Small intestine (tissue), 7 donors: ENCODE measurements around the gene ZFP36L1. TPM values are rescaled to one million over a fixed set of nuclear protein-coding genes. Genes with fewer than 3 reads are reported as not detected.

Experiments used
- DNase-seq, 2 donors: peaks; one replicate each; pipeline versions ENCODE4 v3.0.0 to v3.0.0-alpha.2; 2013
- FAIRE-seq: peaks from 2 replicates; lab custom pipeline; 2012; peaks lifted over from hg19 to GRCh38; lab: Jason Lieb, UNC
- H3K27ac ChIP-seq, 3 donors: one replicate each; pipeline ENCODE4 v1.5.1; 2013; ENCODE audit warnings: low read length in 2 of 3, mild to moderate bottlenecking in 2 of 3, control low read depth in 1 of 3, inconsistent platforms in 1 of 3, low read depth in 1 of 3, moderate library complexity in 1 of 3
- H3K27me3 ChIP-seq, 3 donors: one replicate each; pipeline ENCODE4 v1.6.1; 2013; ENCODE audit warnings: low read length in 3 of 3, inconsistent platforms in 1 of 3; ENCODE audit not compliant: control insufficient read depth in 3 of 3, insufficient read depth in 3 of 3
- H3K36me3 ChIP-seq, 3 donors: one replicate each; pipeline ENCODE4 v1.6.1; 2013; ENCODE audit warnings: low read length in 3 of 3, inconsistent platforms in 1 of 3, low read depth in 1 of 3, mild to moderate bottlenecking in 1 of 3, moderate library complexity in 1 of 3; ENCODE audit not compliant: control insufficient read depth in 3 of 3, insufficient read depth in 2 of 3
- H3K4me1 ChIP-seq, 3 donors: one replicate each; pipeline ENCODE4 v1.6.1; 2013; ENCODE audit warnings: low read length in 2 of 3, inconsistent platforms in 1 of 3, low read depth in 1 of 3, mild to moderate bottlenecking in 1 of 3, moderate library complexity in 1 of 3; ENCODE audit not compliant: control insufficient read depth in 3 of 3, insufficient read depth in 2 of 3
- H3K4me3 ChIP-seq, 3 donors: one replicate each; pipeline ENCODE4 v1.5.1; 2013; ENCODE audit warnings: low read length in 3 of 3, control low read depth in 1 of 3, inconsistent platforms in 1 of 3, low read depth in 1 of 3, mild to moderate bottlenecking in 1 of 3, moderate library complexity in 1 of 3
- H3K9me3 ChIP-seq, 2 donors: one replicate each; pipeline ENCODE4 v1.6.1; 2013; ENCODE audit warnings: low read depth in 1 of 2, low read length in 1 of 2; ENCODE audit not compliant: control insufficient read depth in 2 of 2, insufficient read depth in 1 of 2
- WGBS, 3 donors: extraction: QIAGEN DNeasy Blood & Tissue Kit; methylation state at CpG; one replicate each; pipeline ENCODE4 v1.1.7; 2013; 5-methylcytosine and 5-hydroxymethylcytosine counted together
- polyA plus RNA-seq, 4 donors: library from polyadenylated mRNA; stranded (reverse) in 3 of 4; unstranded in 1 of 4; fragments of 200-250 nt in 3 of 4; fragments of 120-200 nt in 1 of 4; gene quantifications; one replicate each; pipeline versions ENCODE4 v1.2.1 to v1.2.3, GENCODE V29; 2013
- donor health status: healthy with polysubstance abuse.
- donor health status: control.
- donor health status: control.
- donor health status: Bipolar disorder and iron deficiency.
- donor health status: healthy.

ZFP36L1 gene
- polyA plus RNA-seq, 4 donors: 27.6 to 134 (median 51.9) TPM

DNA sequence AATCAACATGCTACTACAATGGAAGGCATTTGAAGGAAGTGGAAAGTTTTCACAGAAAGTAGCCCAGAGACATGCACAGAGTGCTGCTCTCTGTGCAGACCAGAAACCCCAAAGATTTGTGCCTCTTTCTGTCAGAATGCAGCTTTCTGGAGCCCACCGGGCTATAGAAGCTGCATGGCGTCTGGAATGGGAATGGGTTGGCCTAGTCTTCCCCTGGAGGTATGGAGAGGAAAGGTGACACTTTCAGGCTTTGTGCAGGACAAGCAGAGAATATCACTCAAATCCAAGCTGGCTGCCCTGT lies 21.3 kb upstream of the ZFP36L1 start:
- Histone ChIP-seq H3K9me3 (no peaks in the 10 kb centered on the region), H3K4me3 (no peak overlapping the region), H3K27ac (peak overlapping the region; percentile 42 to 99 (median 95)), H3K36me3 (peaks cover 0 to 2% (median 0%) of the 10 kb centered on the region in 3 donors), H3K27me3 (no peaks in the 10 kb centered on the region), H3K4me1 (peaks cover 2 to 42% (median 17%) of the 10 kb centered on the region in 3 donors)
- no peak for FAIRE-seq
- DNase-seq: no peak
- WGBS, 3 donors: 19 to 42% (median 36%) methylated on average over 2 of the region's 2 CpGs

DNA sequence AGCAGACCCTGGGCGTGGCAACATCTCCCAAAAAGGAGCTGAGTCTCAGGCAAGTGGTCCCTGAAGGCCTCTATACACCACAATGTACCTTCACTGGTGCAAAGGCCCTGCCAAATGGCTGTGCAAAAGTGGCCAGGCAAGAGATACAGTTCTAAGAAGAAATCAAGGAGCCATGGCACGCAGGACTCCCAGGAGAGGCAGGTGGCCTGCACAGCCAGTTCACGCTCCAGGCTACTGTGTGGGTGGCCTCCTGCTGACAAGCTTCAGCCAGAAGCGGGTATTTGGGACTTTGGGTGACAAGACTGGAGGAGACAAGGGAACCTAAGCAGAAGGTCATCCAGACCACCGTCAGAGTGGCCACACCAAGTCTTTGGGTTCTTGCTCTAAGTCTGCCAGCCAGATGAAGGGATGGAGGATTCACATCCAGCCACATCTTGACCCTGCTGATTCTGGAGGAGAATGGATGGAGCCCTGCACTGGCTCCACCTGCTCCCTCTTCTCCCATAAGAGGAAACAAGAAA lies 20.5 kb upstream of the ZFP36L1 start:
- DNase-seq (no peak), FAIRE-seq (no peak)
- no peak overlapping the region for H3K4me3 ChIP-seq
- H3K27ac ChIP-seq: peak overlapping the region in 2 of 3 donors; percentile 42 to 99
- 66 to 92% (median 84%) methylated on average over 5 of the region's 5 CpGs for WGBS, 3 donors
- H3K27me3 ChIP-seq: no peaks in the 10 kb centered on the region
- peaks cover 0 to 2% (median 0%) of the 10 kb centered on the region in 3 donors for H3K36me3 ChIP-seq
- H3K4me1 ChIP-seq: peaks cover 2 to 42% (median 17%) of the 10 kb centered on the region in 3 donors
- H3K9me3 ChIP-seq: no peaks in the 10 kb centered on the region

DNA sequence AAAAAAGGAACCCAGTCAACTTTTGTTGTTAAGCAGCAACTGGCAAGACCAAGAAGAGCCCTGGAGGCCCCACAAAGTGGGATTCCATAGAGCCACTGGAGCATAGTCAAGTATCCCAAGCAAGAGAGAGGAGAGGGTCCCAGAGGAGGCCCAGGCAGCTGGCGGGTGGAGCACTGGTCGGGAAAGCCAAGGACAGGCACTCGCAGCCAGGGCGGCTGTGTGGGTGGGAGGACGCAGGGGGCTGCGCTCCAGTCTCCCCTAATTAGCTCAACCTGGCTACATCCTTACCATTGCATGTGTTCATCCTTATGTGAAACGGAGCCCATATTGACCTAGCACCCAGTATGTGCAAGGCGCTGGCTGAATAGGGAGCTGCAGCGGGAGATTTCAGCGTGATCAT lies 18.3 kb upstream of the ZFP36L1 start:
- no peak for FAIRE-seq
- Histone ChIP-seq H3K9me3 (no peaks in the 10 kb centered on the region), H3K27ac (no peak overlapping the region), H3K4me3 (no peak overlapping the region), H3K27me3 (no peaks in the 10 kb centered on the region), H3K36me3 (peaks cover 0 to 2% (median 0%) of the 10 kb centered on the region in 3 donors), H3K4me1 (peaks cover 2 to 52% (median 28%) of the 10 kb centered on the region in 3 donors)
- DNase-seq: no peak
- 87 to 96% (median 95%) methylated on average over 10 of the region's 10 CpGs for WGBS, 3 donors

DNA sequence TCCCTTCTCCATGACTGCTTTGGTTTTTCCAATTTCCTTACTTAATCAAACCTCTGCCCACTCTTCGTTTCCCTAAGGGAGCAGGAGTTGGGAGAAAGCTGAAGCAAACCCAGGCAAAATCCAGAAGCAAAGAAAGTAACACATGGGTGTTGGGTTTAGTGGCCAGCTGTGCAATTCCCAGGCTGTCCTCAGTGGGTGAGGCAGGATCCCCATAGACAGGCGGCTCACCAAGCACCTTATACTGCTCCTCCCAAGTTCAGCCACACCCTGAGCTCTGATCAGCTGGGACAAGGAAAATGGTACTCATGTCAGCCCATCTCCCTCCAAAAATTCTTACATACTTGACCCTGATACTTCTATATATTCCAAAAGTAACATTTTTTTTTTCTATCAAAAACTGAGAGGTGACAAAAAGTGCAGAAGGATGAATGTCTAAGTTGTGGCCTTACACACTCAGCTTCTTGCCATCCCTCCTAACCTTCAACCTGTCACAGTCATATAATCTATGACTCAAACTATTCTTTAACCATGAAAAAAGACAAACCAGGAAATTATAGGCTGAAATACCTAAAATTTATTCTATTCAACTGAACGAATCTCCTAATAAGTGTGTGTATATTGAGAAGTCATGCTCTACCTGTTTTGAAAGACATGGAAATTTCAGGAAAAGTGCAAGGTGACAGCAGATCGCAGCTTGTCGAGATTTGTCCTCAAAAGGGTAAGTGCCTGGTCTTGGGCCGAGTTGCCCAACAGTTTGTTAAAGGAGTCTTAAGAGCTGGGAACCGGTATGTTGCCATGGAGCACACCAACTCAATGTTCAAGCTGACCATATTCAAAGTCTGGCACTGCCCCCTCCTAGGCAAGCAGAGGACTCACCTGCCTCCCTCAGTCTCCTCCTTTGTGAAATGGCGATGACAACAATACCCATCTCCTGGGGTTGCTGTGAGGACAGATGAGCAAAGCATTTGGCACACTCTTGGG lies 17.6 kb upstream of the ZFP36L1 start:
- DNase-seq (no peak), FAIRE-seq (no peak)
- H3K9me3 ChIP-seq: no peaks in the 10 kb centered on the region
- 83 to 92% (median 87%) methylated on average over 8 of the region's 8 CpGs for WGBS, 3 donors
- no peak overlapping the region for H3K4me3 ChIP-seq
- peaks cover 0 to 2% (median 0%) of the 10 kb centered on the region in 3 donors for H3K36me3 ChIP-seq
- H3K27ac ChIP-seq: no peak overlapping the region
- H3K4me1 ChIP-seq: peaks cover 2 to 49% (median 25%) of the 10 kb centered on the region in 3 donors
- no peaks in the 10 kb centered on the region for H3K27me3 ChIP-seq

DNA sequence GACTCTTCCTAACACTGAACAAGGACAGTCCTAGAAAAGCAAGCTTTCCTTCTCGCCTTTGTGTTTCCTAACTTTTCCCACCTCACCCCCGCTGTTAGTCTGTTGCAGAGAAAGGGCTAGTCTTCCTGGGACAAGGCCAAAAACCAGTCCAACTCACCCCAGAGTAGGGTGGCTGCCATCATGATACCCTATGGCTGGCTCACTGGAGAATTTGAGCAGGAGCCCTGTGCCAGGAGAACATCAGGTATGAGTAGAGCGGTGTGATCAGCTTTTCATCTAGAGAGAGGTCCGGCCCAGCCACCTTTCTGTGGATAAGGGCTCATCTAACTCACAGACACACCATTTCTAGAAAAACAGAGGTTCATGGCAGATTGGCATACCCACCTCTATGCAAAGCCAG lies 16.7 kb upstream of the ZFP36L1 start:
- peaks cover 0 to 1% of the 10 kb centered on the region in 2 donors for H3K9me3 ChIP-seq
- H3K4me3 ChIP-seq: no peak overlapping the region
- FAIRE-seq: no peak
- WGBS, 3 donors: 94 to 96% (median 96%) methylated on average over 4 of the region's 4 CpGs
- no peak for DNase-seq
- H3K36me3 ChIP-seq: peaks cover 0 to 2% (median 0%) of the 10 kb centered on the region in 3 donors
- H3K4me1 ChIP-seq: peaks cover 2 to 39% (median 20%) of the 10 kb centered on the region in 3 donors
- H3K27me3 ChIP-seq: no peaks in the 10 kb centered on the region
- peak overlapping the region in 1 of 3 donors; percentile 19 for H3K27ac ChIP-seq

DNA sequence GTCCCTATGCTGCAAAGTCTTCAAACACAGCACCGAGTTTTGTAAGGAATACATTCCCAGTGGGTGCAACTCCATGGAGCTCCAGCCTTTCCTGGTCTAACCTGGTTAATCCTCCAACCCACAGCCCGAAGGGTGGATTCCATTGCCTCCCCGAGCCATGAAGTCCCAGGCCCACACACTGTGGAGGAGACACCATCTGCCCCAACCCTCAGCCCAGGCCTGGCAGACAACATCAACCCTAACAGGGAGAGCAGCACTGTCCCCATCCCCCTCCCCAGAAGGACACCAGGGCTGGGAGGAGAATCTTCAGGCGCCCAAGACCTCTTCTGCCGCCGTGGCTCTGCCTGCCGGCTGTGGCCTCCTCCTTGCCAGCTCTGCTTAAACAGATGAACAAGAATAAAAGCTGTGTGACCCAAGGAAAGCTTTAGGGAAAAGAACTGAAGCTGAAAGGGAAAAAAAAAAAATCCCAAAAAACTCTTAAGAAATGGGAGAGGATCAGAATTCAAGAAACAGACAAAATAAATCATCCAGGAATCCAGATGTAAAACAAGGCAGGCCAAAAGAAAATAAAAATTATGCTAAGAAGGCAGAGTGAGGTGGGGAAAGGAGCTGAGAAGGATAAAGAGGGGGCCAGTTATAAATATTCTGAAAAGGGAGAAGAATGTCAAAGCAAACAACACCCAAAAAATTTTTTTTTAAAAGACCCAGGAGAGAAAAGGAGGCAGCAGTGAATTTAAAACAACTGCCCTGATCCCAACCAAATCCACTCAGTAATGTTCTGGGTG lies 16.0 kb upstream of the ZFP36L1 start:
- peak overlapping the region in 2 of 3 donors; percentile 19 to 75 for H3K27ac ChIP-seq
- H3K27me3 ChIP-seq: no peaks in the 10 kb centered on the region
- 80 to 94% (median 92%) methylated on average over 7 of the region's 7 CpGs for WGBS, 3 donors
- no peak for DNase-seq
- FAIRE-seq: no peak
- peaks cover 0 to 8% of the 10 kb centered on the region in 2 donors for H3K9me3 ChIP-seq
- no peak overlapping the region for H3K4me3 ChIP-seq
- H3K4me1 ChIP-seq: peaks cover 0 to 33% (median 15%) of the 10 kb centered on the region in 3 donors
- peaks cover 0 to 2% (median 0%) of the 10 kb centered on the region in 3 donors for H3K36me3 ChIP-seq

DNA sequence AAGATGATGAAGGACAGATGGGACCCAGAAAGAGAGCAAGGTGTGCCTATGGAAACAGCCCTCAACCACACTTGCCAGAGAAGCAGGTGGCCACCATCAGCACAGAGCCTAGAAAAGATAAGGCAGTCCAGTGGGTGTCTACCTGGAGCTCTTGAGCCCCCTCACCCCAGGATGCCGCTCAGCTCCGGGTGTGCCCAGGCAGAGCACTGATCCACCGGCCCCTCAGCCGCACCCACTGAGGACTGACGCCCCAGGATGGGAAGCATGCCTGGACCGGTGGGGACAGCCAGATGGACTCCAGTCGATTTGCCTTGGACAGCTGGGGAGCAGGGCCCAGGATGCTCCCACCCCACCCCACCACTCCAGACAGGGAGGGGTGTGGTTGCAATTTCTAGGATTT lies 15.1 kb upstream of the ZFP36L1 start:
- Histone ChIP-seq H3K4me1 (peaks cover 0 to 25% (median 12%) of the 10 kb centered on the region in 3 donors), H3K4me3 (no peak overlapping the region), H3K36me3 (peaks cover 0 to 2% (median 0%) of the 10 kb centered on the region in 3 donors), H3K27ac (peak overlapping the region in 2 of 3 donors; percentile 4 to 75), H3K27me3 (no peaks in the 10 kb centered on the region), H3K9me3 (peaks cover 0 to 10% of the 10 kb centered on the region in 2 donors)
- 70 to 80% (median 73%) methylated on average over 7 of the region's 7 CpGs for WGBS, 3 donors
- FAIRE-seq (no peak), DNase-seq (no peak)

DNA sequence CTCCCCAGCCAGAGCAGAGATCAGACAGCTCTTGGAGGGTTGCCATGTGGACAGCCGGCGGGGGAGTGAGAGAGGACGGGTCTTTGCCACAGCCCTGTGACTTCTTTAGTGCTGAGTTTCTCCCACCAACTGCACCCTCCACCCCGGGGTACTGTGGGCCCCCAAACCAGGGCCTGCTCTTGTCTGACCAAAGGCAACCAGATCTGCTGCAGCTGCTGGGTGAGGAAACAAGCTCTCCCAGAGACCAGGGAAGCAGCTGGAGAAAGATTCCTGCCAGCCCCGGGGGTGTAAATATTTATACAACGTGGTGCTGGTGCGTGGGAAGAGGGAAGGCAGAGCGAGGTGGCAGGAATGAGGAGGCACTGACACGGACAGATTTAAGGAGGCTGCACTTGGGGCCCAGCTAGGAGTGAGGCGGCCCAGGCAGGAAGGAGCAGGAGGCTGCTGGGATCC lies 14.3 kb upstream of the ZFP36L1 start:
- 17 to 43% (median 29%) methylated on average over 10 of the region's 10 CpGs for WGBS, 3 donors
- peak; percentile 40 to 48 for DNase-seq
- FAIRE-seq: no peak

More for the DNA sequence above, 14.3 kb upstream of the ZFP36L1 start:
- no peaks in the 10 kb centered on the region for H3K36me3 ChIP-seq
- peaks cover 0 to 17% of the 10 kb centered on the region in 2 donors for H3K9me3 ChIP-seq
- no peak overlapping the region for H3K4me3 ChIP-seq
- H3K27me3 ChIP-seq: no peaks in the 10 kb centered on the region
- peaks cover 0 to 25% (median 12%) of the 10 kb centered on the region in 3 donors for H3K4me1 ChIP-seq
- H3K27ac ChIP-seq: peak overlapping the region; percentile 28 to 75 (median 52)
